ENCODE data around the gene SELENOV.

The SELENOV gene

GRCh38 chr19:39524495-39524894 lies 9.6 kb downstream of the SELENOV start:
- no peak for DNase-seq

- no peak for DNase-seq
Measured at GRCh38 chr19:39525205-39525604, 10.3 kb downstream of the SELENOV start.

- DNase-seq: no peak
Measured at GRCh38 chr19:39531834-39532232, 16.9 kb downstream of the SELENOV start.

DNA sequence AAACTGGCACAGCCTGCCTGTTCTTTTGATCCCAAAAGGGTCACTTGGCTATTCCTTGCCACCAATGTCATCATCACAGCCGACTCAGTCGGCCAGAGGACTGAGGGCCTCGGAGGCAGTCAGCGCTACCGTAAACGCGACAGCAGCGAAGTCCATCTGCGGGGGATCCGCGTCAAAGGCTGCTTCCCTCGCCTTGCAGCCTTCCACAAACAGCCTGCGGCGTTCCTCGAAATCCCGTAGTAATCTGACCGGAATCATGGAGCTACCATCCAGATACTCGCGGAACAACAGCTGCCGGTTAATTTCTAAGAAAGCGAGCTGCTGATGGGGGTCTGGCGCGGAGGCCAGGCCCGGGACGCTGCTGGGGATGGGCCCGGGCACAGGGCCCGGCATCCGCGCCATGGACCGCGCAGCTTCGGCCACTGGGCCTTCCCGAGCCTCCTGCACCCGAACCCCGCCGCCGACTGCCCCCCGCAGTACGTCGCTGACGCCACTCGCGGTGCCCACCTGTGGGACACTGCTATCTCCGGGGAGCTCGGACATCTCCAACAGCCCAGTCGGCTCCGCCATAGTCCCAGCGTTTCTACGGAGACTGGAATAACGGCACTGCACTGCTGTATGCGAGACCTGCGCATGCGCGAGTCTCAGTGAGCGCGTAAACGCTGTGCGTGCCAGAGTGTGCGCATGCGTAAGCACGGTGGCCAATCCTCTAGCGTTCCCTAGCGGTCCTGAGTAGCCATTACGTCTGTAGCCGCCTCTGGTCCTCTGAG lies 17.5 kb downstream of the SELENOV start, which contains the start of gene EID2B:
TSS of gene EID2B (minus strand) at position 620 of the 770 bp plus-strand sequence. CDS start at position 570, 50 bp downstream.
- DNase-seq: peak; percentile 93

DNA sequence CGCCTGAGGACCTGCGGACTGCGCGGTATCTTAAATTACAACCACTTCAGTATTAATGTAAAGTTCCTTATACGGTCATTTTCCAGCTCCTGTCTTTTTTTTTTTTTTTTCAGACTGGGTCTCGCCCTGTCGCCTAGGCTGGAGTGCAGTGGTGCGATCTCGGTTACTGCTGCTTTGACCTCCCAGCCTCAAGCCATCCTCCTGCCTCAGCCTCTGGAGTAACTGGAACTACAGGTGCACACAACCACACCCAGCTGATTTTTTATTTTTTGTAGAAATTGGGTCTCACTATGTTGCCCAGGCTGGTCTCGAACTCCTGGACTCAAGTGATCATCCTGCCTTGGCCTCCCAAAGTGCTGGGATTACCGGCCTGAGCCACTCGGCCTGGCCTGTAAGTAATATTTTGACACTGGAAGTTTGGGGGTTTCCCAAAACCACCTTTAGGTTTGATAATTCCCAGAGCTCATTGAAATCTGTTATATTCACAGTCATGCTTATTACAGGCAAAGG lies 18.1 kb downstream of the SELENOV start:
- DNase-seq: no peak

GRCh38 chr19:39533791-39534190 lies 18.9 kb downstream of the SELENOV start:
- no peak for DNase-seq

- DNase-seq: peak; percentile 53
Measured at GRCh38 chr19:39539165-39539517, 24.2 kb downstream of the SELENOV start.

DNA sequence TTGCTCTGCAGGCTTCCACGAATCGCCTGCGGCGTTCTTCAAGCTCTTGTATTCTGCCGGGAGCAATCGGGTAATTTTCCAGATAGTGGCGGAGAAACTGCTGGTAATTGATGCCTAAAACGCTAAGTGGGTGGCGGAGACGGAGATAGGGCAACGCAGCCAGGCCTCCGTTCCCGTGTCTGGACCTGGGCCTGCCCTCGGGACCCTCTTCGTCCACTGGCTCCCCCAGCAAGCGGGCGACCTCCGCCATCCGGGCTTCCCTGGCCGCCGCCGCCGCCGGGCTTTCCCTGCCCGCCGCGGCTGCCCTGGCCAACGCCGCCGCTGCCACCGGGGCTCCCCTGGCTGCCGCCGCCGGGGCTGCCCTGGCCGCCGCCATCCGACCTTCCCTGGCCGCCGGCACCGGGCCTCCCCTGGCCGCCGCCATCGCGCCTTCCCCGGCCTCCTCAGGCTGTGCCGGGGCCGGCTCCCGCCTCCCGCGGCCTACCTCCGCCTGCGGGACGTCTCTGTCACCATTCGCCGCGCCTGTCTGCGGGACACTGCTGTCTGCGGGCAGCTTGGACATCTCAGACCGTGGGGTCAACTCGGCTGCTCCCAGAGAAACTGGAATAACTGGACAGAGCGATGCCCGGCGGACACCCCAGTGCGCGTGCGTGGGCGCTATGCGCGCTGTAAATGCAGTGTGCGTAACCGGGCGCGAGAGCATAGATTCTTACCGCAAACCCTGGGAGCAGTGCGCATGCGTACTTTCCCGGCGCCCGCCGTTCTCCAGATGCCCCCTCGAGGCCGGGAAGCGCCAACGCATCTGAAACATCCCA lies 24.8 kb downstream of the SELENOV start, which contains the start of gene EID2:
TSS of gene EID2 (minus strand) at position 644 of the 815 bp plus-strand sequence. CDS start at position 562, 82 bp downstream.
- DNase-seq: peak; percentile 91

DNA sequence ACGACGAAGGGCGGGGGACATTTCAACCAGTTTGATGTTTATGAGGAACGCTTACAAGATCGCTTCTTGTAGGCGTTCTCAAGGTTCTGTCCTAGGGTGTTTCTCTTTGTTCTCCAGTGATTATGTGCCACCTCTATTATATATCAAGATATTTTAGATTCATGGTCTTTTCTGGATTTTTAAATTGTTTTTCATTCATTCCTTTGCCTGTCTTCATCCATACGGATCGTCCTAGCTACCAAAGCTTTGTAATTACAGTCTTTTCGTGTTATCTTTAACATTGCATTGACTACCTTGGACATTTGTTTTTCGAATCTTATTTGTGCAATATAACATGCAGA lies 25.4 kb downstream of the SELENOV start:
- DNase-seq: no peak

DNA sequence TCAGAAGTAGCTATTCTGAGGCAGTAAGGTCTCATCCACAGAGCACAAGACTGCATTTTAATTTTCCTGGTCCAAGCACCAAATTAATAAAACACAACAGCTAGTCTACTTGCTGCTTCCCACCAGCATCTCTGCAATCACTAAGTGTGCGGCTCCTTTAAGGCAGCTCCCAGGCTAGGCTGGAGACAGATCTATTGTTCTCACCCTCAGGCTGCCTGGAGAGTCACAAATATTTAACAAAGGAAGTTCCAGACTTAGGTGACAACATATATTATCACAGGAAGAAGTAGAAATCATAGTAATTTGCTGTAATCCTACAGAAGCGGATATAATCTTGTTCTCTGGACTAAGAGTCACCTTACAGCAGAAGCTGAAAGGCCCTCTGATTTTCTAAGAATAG lies 27.3 kb downstream of the SELENOV start:
- no peak for DNase-seq

GRCh38 chr19:39543477-39543857 lies 28.5 kb downstream of the SELENOV start:
- DNase-seq: no peak

DNA sequence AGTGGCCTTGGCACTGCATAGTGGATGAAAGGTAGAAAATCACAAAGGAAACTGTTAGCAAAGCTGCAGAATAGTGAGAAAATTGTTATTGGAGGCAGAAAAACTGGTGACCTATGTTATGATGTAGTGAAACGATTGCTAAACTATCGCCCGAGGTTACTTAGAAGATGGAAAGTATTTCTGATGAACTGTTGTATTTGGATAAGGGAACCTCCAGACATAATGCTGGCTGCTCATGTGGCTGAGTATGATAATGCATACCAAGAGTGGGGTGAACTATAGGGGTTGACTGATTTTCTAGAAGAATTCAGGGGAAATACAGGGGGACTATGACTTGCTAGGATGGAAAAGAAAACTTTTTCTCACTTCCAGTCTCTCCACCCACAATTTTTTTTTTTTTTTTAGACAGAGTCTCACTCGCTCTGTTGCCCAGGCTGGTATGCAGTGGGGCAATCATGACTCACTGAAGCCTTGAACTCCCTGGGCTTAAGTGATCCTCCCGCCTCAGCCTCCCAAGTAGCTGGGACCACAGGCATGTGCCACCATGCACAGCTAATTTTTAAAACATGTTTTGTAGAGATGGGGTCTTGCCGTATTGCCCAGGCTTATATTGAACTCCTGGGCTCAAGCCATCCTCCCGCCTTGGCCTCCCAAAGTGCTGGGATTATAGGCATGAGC lies 29.4 kb downstream of the SELENOV start:
- DNase-seq: peak; percentile 41

GRCh38 chr19:39544911-39545310 lies 30.0 kb downstream of the SELENOV start:
- DNase-seq: no peak

DNA sequence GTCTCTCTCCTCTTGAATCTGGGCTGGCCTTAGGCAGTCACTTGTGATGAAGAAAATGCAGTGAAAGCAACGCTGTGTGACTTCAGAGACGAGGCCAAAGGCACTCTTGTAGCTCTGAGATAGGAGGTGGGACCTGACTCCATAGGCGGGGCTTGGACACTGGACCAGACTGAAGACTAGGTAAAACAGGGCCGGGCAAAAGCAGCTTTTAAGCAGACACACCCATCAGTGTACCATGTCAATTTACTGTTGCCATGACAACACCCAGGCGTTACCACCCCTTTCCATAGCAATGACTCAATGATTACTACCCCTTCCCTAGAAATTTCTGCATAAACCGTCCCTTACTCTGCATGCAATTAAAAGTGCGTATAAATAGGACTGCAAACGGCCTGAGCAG lies 31.7 kb downstream of the SELENOV start:
- DNase-seq: no peak

- no peak for DNase-seq
Measured at GRCh38 chr19:39550197-39550596, 35.3 kb downstream of the SELENOV start.

DNA sequence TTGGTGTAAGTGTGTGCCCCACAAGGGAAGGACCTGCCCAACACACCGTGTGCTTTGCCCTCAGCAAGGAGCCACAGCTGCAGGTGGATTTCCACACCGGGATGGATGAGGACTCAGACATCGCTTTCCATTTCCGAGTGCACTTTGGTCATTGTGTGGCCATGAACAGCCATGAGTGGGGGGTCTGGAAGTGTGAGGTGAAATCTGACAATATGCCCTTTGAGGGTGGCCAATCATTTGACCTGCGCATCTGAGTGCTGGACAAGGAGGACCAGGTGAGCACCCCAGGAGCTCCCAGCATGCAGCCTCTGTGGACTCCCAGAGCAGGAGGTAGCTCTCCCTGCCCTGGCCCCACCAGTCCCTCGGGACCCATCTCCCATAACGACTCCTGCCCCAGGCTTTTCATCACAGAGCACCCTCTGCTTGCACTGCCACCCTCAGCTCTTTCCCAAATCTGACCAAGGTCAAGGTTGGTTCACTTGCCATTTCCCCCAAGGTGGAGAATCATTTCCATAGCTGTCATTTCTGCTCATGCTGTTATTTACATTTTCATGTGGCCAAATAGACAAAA lies 38.2 kb downstream of the SELENOV start:
- DNase-seq: no peak

GRCh38 chr19:39554701-39555311 lies 39.9 kb downstream of the SELENOV start:
- DNase-seq: no peak

GRCh38 chr19:39555883-39556282 lies 40.9 kb downstream of the SELENOV start:
- DNase-seq: no peak

GRCh38 chr19:39557811-39558623 lies 43.1 kb downstream of the SELENOV start:
- DNase-seq: no peak

DNA sequence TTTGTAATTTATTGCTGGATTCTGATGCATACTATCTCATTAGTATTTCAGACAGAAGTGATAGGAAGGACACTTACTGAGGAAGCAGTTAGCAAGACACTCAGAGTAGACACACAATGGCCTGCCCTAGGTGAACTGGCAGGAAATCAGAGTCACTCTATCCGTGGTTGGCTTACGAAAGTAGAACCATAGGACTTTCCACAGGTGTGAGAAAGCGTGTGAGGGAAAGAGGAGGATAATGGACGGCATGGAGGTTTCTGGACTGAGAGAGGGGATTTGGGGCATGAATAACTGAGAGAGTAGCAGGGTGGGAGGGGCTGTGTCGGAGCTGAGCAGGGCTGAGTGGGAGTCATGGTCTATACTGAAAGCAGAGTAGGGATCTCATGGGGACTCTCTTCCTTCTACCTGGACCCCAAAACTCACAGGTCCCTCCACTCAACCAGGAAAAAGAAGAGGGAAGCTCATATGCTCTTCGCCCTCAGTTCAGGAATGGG lies 43.7 kb downstream of the SELENOV start:
- no peak for DNase-seq

DNA sequence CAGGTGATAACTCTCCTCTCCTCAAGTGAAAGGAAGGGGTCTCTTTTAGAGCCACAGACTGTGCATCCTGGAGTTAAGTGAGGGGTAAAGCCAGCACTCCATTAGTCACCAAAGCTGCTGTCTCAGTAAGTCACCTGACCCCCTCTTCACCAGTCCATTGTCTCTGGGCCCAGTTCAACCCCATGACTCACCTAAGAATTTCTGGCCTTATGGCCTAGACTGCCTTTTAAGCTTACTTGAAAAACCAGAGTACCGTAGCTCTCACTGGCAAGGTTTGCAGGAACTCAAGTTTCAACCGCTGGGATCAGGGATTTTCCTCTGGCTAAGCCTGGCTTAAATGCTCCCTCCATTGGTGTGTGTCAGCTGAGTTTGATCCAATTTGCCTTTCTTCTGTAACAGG lies 48.5 kb downstream of the SELENOV start:
- DNase-seq: peak; percentile 4
